Fibroblast of villous mesenchyme (primary cell): ENCODE data around the gene EDRF1. TPM values are rescaled to one million over a fixed set of nuclear protein-coding genes. Genes with fewer than 3 reads are reported as not detected.
A peak's percentile ranks its signal among the peaks of the same experiment; 100 is the strongest.
"Not testable (repeated sequence)": the region's sequence is repeated elsewhere in the genome, so short reads cannot be mapped to it uniquely, and the experiment has no call there.

Experiments used
- DNase-seq: peaks from one replicate; pipeline ENCODE4 v3.0.0-alpha.2; 2010; ENCODE audit warnings: low read depth
- H3K4me3 ChIP-seq: 2 replicates; pipeline ENCODE4 v1.5.1; 2011; ENCODE audit warnings: low read depth, mild to moderate bottlenecking, low read length
- CTCF ChIP-seq: IDR thresholded peaks from 2 replicates; pipeline ENCODE4 v1.5.1; 2012; ENCODE audit warnings: low read depth, mild to moderate bottlenecking, low read length; ENCODE audit not compliant: insufficient read depth
- total RNA-seq: library from RNA; depleted of rRNA; stranded (reverse); fragments of >200 nt; gene quantifications from 2 replicates; pipeline ENCODE4 v1.2.3, GENCODE V29; 2012

The EDRF1 gene
- total RNA-seq, 1 donor, result 29.8 TPM

- DNase-seq, result no peak
- no peak overlapping the region for H3K4me3 ChIP-seq
- no peak for TF ChIP-seq CTCF
Observed at GRCh38 chr10:125693524-125693847, 26.0 kb upstream of the EDRF1 start.

DNA sequence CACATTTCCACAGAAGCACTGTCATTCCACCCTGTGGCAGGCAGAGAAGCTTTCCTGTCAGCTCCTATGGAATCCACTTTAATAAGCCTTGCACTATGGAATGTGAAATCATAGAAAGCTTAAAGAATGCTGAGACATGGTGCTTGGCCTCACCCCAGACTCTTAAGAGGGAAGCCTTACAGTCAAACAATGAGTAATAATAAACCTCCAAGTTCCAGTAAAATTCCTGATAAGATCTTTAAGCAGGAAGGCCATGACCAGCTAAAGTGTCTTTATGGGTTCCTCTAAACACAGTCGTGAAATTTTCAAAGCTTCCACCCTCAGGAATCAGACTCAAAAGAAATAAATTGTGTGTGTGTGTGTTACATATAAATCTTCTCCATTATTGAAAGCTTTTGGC is 24.6 kb upstream of the EDRF1 start:
- DNase-seq, result peak; percentile 61
- no peak overlapping the region for H3K4me3 ChIP-seq
- TF ChIP-seq CTCF, result no peak

DNA sequence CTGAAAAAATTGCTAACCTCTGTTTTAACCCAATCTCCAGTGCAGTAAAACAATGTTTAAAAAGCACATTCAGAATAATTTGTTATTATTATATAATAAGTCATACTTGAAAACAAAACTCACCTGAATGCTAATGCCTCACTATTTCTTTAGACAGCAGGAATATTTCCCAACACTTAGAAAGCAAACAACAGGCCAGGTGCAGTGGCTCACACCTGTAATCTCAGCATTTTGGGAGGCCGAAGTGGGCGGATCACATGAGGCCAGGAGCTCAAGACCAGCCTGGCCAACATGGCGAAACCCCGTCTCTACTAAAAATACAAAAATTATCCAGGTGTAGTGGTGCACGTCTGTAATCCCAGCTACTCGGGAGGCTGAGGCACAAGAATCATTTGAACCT is 22.6 kb upstream of the EDRF1 start:
- not testable (repeated sequence) for H3K4me3 ChIP-seq, DNase-seq

- peak; percentile 4 for TF ChIP-seq CTCF
- DNase-seq, result no peak
- H3K4me3 ChIP-seq, result no peak overlapping the region
Observed at GRCh38 chr10:125698481-125698998, 21.0 kb upstream of the EDRF1 start.

- no peak for DNase-seq
- TF ChIP-seq CTCF, result no peak
- H3K4me3 ChIP-seq, result no peak overlapping the region
Observed at GRCh38 chr10:125699562-125700143, 19.9 kb upstream of the EDRF1 start.

GRCh38 chr10:125700355-125700911 is 19.1 kb upstream of the EDRF1 start:
- DNase-seq, result peak; percentile 38
- no peak overlapping the region for H3K4me3 ChIP-seq
- TF ChIP-seq CTCF, result no peak

GRCh38 chr10:125707541-125708468 is 11.7 kb upstream of the EDRF1 start:
- no peak overlapping the region for H3K4me3 ChIP-seq
- no peak for TF ChIP-seq CTCF
- DNase-seq, result peak; percentile 80
